H1 (cell line): ENCODE results near the gene PDGFA. TPM values are rescaled to one million over a fixed set of nuclear protein-coding genes. Genes with fewer than 3 reads are reported as not detected.

Source experiments
- CTCF ChIA-PET: fragments of 300-600 bp; sonication (Branson Sonifier 250); formaldehyde crosslinking; loops from one replicate; lab custom pipeline; 2021; ENCODE audit not compliant: partially characterized antibody; lab: Charles Lee
- POLR2A ChIA-PET: fragments of 300-600 bp; sonication (Branson Sonifier 250); formaldehyde crosslinking; loops from one replicate; lab custom pipeline; 2021; ENCODE audit warnings: inconsistent platforms; ENCODE audit not compliant: partially characterized antibody; lab: Charles Lee
- DNase-seq, 2 experiments: peaks; one replicate each; pipeline versions ENCODE4 v3.0.0 to v3.0.0-alpha.2; 2010 to 2022; ENCODE audit warnings: low spot score in 2 of 2, low read depth in 1 of 2, mixed read lengths in 1 of 2
- FAIRE-seq: peaks from 2 replicates; lab custom pipeline; 2011; peaks lifted over from hg19 to GRCh38; lab: Jason Lieb, UNC
- H2AFZ ChIP-seq: 2 replicates; pipeline ENCODE4 v1.8.1; 2012; ENCODE audit warnings: low read length, inconsistent platforms
- H2AK5ac ChIP-seq: 2 replicates; pipeline ENCODE4 v1.6.1; 2013; ENCODE audit warnings: low read depth, low read length
- H2BK120ac ChIP-seq: replicated peaks from 2 replicates; pipeline ENCODE3; 2013; ENCODE audit warnings: low read depth, low read length, inconsistent platforms
- H2BK12ac ChIP-seq: 2 replicates; pipeline ENCODE4 v1.6.1; 2013; ENCODE audit warnings: low read depth, low read length
- H2BK15ac ChIP-seq: 2 replicates; pipeline ENCODE4 v1.6.1; 2013; ENCODE audit warnings: low read length
- H2BK20ac ChIP-seq: 2 replicates; pipeline ENCODE4 v1.6.1; 2013; ENCODE audit warnings: low read length
- H2BK5ac ChIP-seq: 2 replicates; pipeline ENCODE4 v1.6.1; 2013; ENCODE audit warnings: low read depth, low read length
- H3K14ac ChIP-seq: 2 replicates; pipeline ENCODE4 v1.6.1; 2013; ENCODE audit warnings: inconsistent platforms; ENCODE audit not compliant: insufficient read length
- H3K18ac ChIP-seq: 2 replicates; pipeline ENCODE4 v1.6.1; 2013; ENCODE audit warnings: low read length; ENCODE audit errors: extremely low read depth
- H3K23ac ChIP-seq: 2 replicates; pipeline ENCODE4 v1.6.1; 2013; ENCODE audit warnings: inconsistent platforms; ENCODE audit not compliant: insufficient read length
- H3K23me2 ChIP-seq: 2 replicates; pipeline ENCODE4 v1.6.1; 2013; ENCODE audit warnings: low read depth, low read length
- H3K27ac ChIP-seq: 2 replicates; pipeline ENCODE4 v1.6.1; 2011; ENCODE audit warnings: low read depth, low read length, inconsistent platforms
- H3K27me3 ChIP-seq, 4 experiments: replicated peaks in 1 of 4; 1 replicate in 1 of 4; 2 replicates in 3 of 4; pipeline versions ENCODE4 v1.6.1 to v1.8.1; 2011 to 2013; ENCODE audit warnings: low read length in 3 of 4, mild to moderate bottlenecking in 3 of 4, inconsistent platforms in 2 of 4, mixed read lengths in 2 of 4, moderate library complexity in 1 of 4; ENCODE audit not compliant: control insufficient read depth in 3 of 4, insufficient read depth in 3 of 4; ENCODE audit errors: extremely low read depth in 1 of 4
- H3K36me3 ChIP-seq, 4 experiments: 2 replicates each; pipeline versions ENCODE4 v1.6.1 to v1.8.1; 2011 to 2013; ENCODE audit warnings: mild to moderate bottlenecking in 4 of 4, low read length in 3 of 4, moderate library complexity in 2 of 4, control low read depth in 1 of 4, inconsistent platforms in 1 of 4; ENCODE audit not compliant: insufficient read depth in 4 of 4, control insufficient read depth in 2 of 4
- H3K4ac ChIP-seq: replicated peaks from 2 replicates; pipeline ENCODE3; 2013; ENCODE audit warnings: low read length, low read depth, mixed read lengths, inconsistent platforms; ENCODE audit not compliant: insufficient read length
- H3K4me1 ChIP-seq, 4 experiments: replicated peaks in 1 of 4; 1 replicate in 1 of 4; 2 replicates in 3 of 4; pipeline versions ENCODE4 v1.6.1 to v1.8.1; 2011 to 2013; ENCODE audit warnings: low read length in 3 of 4, inconsistent platforms in 2 of 4, mixed read lengths in 1 of 4; ENCODE audit not compliant: insufficient read depth in 4 of 4, control insufficient read depth in 3 of 4
- H3K4me2 ChIP-seq, 2 experiments: 2 replicates each; pipeline versions ENCODE4 v1.6.1 to v1.8.1; 2011 to 2013; ENCODE audit warnings: low read depth in 2 of 2, low read length in 2 of 2, control low read depth in 1 of 2, inconsistent platforms in 1 of 2, mild to moderate bottlenecking in 1 of 2; ENCODE audit not compliant: insufficient read depth in 1 of 2
- H3K4me3 ChIP-seq, 4 experiments: fragments of 200-600, 300-600 bp in 1 of 4; sonication (generic), shearing (Covaris generic), sonication (Bioruptor Twin) in 1 of 4; 2 replicates each; pipeline versions ENCODE4 v1.5.1 to v1.8.1; 2011 to 2016; ENCODE audit warnings: low read length in 4 of 4, low read depth in 3 of 4, control low read depth in 2 of 4, inconsistent platforms in 2 of 4, mild to moderate bottlenecking in 2 of 4, mixed read lengths in 1 of 4, moderate library complexity in 1 of 4; ENCODE audit not compliant: insufficient read depth in 2 of 4; ENCODE audit errors: extremely low read depth in 1 of 4
- H3K56ac ChIP-seq: replicated peaks from 2 replicates; pipeline ENCODE3; 2013; ENCODE audit warnings: low read depth, mild to moderate bottlenecking, mixed read lengths, low read length, inconsistent platforms; ENCODE audit not compliant: insufficient read length
- H3K79me1 ChIP-seq: 2 replicates; pipeline ENCODE4 v1.6.1; 2013; ENCODE audit warnings: low read depth, low read length, control low read depth
- H3K79me2 ChIP-seq, 2 experiments: 2 replicates each; pipeline versions ENCODE4 v1.6.1 to v1.8.1; 2012 to 2013; ENCODE audit warnings: low read length in 2 of 2, mild to moderate bottlenecking in 2 of 2, inconsistent platforms in 1 of 2; ENCODE audit not compliant: insufficient read depth in 2 of 2, control insufficient read depth in 1 of 2
- H3K9ac ChIP-seq, 4 experiments: replicated peaks in 1 of 4; 1 replicate in 1 of 4; 2 replicates in 3 of 4; pipeline versions ENCODE4 v1.6.1 to v1.8.1; 2011 to 2013; ENCODE audit warnings: low read depth in 3 of 4, low read length in 3 of 4, control low read depth in 2 of 4, mild to moderate bottlenecking in 2 of 4, moderate library complexity in 2 of 4, inconsistent platforms in 1 of 4; ENCODE audit errors: extremely low read depth in 1 of 4
- H3K9me3 ChIP-seq, 2 experiments: 2 replicates each; pipeline versions ENCODE4 v1.6.1 to v1.8.1; 2012 to 2013; ENCODE audit warnings: mild to moderate bottlenecking in 2 of 2, moderate library complexity in 2 of 2, control low read depth in 1 of 2, inconsistent platforms in 1 of 2, low read depth in 1 of 2, low read length in 1 of 2, mixed read lengths in 1 of 2; ENCODE audit not compliant: insufficient read depth in 2 of 2
- H4K20me1 ChIP-seq, 2 experiments: replicated peaks in 1 of 2; 2 replicates each; pipeline versions ENCODE3 to v1.8.1; 2011 to 2013; ENCODE audit warnings: inconsistent platforms in 2 of 2, low read length in 2 of 2, mild to moderate bottlenecking in 1 of 2; ENCODE audit not compliant: insufficient read depth in 2 of 2, control insufficient read depth in 1 of 2
- H4K5ac ChIP-seq: 2 replicates; pipeline ENCODE4 v1.6.1; 2013; ENCODE audit warnings: low read length, low read depth, mixed read lengths, inconsistent platforms; ENCODE audit not compliant: insufficient read length
- H4K8ac ChIP-seq: 2 replicates; pipeline ENCODE4 v1.8.0; 2013; ENCODE audit warnings: mild to moderate bottlenecking, moderate library complexity, low read length, inconsistent platforms; ENCODE audit not compliant: insufficient read depth; ENCODE audit errors: extremely low read depth
- H4K91ac ChIP-seq: replicated peaks from 2 replicates; pipeline ENCODE3; 2013; ENCODE audit warnings: low read length, mixed read lengths, inconsistent platforms; ENCODE audit not compliant: insufficient read length
- CBX8 ChIP-seq: fragments of 300-800, 300-1000 bp; sonication (generic); IDR thresholded peaks from 2 replicates; pipeline ENCODE4 v1.7.1; 2016; ENCODE audit warnings: low read depth, low read length, borderline replicate concordance
- CHD2 ChIP-seq: IDR thresholded peaks from 2 replicates; pipeline ENCODE4 v1.6.1; 2012; ENCODE audit warnings: low read length, improper control_type of control experiment
- EP300 ChIP-seq, 2 experiments: IDR thresholded peaks; 1 replicate in 1 of 2; 2 replicates in 1 of 2; pipeline ENCODE4 v1.6.1; 2011 to 2012; ENCODE audit warnings: low read depth in 2 of 2, low read length in 2 of 2, mild to moderate bottlenecking in 2 of 2, borderline replicate concordance in 1 of 2, inconsistent platforms in 1 of 2, moderate library complexity in 1 of 2
- MAFK ChIP-seq: IDR thresholded peaks from 2 replicates; pipeline ENCODE4 v1.6.1; 2012; ENCODE audit warnings: low read depth, mild to moderate bottlenecking, improper control_type of control experiment, low read length
- NRF1 ChIP-seq: IDR thresholded peaks from 2 replicates; pipeline ENCODE4 v1.6.1; 2011; ENCODE audit warnings: mild to moderate bottlenecking, low read depth, low read length, improper control_type of control experiment
- POLR2AphosphoS5 ChIP-seq: IDR thresholded peaks from 2 replicates; pipeline ENCODE4 v1.6.1; 2011; ENCODE audit warnings: low read depth, low read length
- SUZ12 ChIP-seq: fragments of 200-600 bp; sonication (generic); IDR thresholded peaks from 2 replicates; pipeline ENCODE4 v1.6.1; 2012; ENCODE audit warnings: mild to moderate bottlenecking, inconsistent platforms, low read length, moderate library complexity, mixed read lengths
- TAF7 ChIP-seq: optimal IDR thresholded peaks from 2 replicates; pipeline ENCODE3; 2011; ENCODE audit warnings: low read depth, mild to moderate bottlenecking, inconsistent platforms, low read length, moderate library complexity, borderline replicate concordance
- TEAD4 ChIP-seq: IDR thresholded peaks from 2 replicates; pipeline ENCODE4 v1.6.1; 2012; ENCODE audit warnings: low read depth, low read length, inconsistent platforms, mixed read lengths
- WGBS, 2 experiments: shearing (Covaris generic) in 1 of 2; methylation state at CpG; one replicate each; pipeline versions ENCODE4 v1.1.6 to v1.1.7; 2013 to 2015; ENCODE audit warnings: low lambda C conversion rate in 2 of 2, mixed read lengths in 2 of 2, inconsistent platforms in 1 of 2, low coverage in 1 of 2, missing lambda C conversion rate in 1 of 2; ENCODE audit not compliant: insufficient replicate concordance in 2 of 2, insufficient coverage in 1 of 2, insufficient read length in 1 of 2; ENCODE audit errors: extremely low coverage in 1 of 2, missing lambda C conversion rate in 1 of 2; 5-methylcytosine and 5-hydroxymethylcytosine counted together
- polyA plus RNA-seq, 7 experiments: library from polyadenylated mRNA; depleted of rRNA in 3 of 7; stranded (reverse) in 5 of 7; unstranded in 2 of 7; fragments of >200 nt in 5 of 7; fragments of 200-250 nt in 2 of 7; gene quantifications; 1 replicate in 5 of 7; 2 replicates in 1 of 7; 4 replicates in 1 of 7; pipeline versions ENCODE4 v1.2.1 to v1.2.3, GENCODE V29; 2011 to 2013; ENCODE audit warnings: missing spikeins in 2 of 7, mixed read lengths in 2 of 7
- total RNA-seq: library from RNA; stranded (reverse); fragmentation: NEBNext Ultra II Directional; extraction: Animal tissue kit (Norgen Biotek cat#: 25700); gene quantifications from 2 replicates; pipeline ENCODE4 v1.2.1, GENCODE V29; 2021
- TF ChIP-seq, protein P1 (sequence below), 3 experiments: IDR thresholded peaks; 1 replicate in 2 of 3; 2 replicates in 1 of 3; pipeline versions ENCODE4 v1.5.1 to v1.6.1; 2011; ENCODE audit warnings: low read length in 3 of 3, mild to moderate bottlenecking in 3 of 3, inconsistent platforms in 2 of 3, low read depth in 1 of 3, moderate library complexity in 1 of 3; ENCODE audit not compliant: insufficient read depth in 1 of 3; ENCODE audit errors: control extremely low read depth in 1 of 3

Gene PDGFA
- total and polyA plus RNA-seq, 2 of the 8 experiments (the other 6 are each of a cell fraction or from before 2014, with no cell fraction given) = 21.1 to 43.0 TPM

- H2BK20ac ChIP-seq = no peak overlapping the region
- H4K20me1 ChIP-seq = peaks cover 0 to 6% of the 10 kb centered on the region in 2 experiments
- DNase-seq = peak in 1 of 2 experiments; percentile 39
- H3K4me1 ChIP-seq = peaks cover 0 to 19% (median 9%) of the 10 kb centered on the region in 4 experiments; a peak in 6 of 7 replicates
- 86% methylated on average over 17 of the region's 17 CpGs; no CpG with 5 or more reads in 1 of the 2 experiments for WGBS, 2 experiments
- H3K14ac ChIP-seq = no peak overlapping the region
- H3K4me2 ChIP-seq = no peak overlapping the region
- no peak overlapping the region for H3K18ac ChIP-seq
- H2BK12ac ChIP-seq = no peak overlapping the region
- H2BK5ac ChIP-seq = no peak overlapping the region
- H3K23me2 ChIP-seq = peaks cover 10% of the 10 kb centered on the region; the same call in 1 of the 2 replicates
- H3K4ac ChIP-seq = no peak overlapping the region
- ChIA-PET CTCF (interaction anchor here (1.2 kb wide), 1 partner anchor 45 kb away, joined by 4 read pairs; no protein-coding TSS in a partner anchor), POLR2A (no interaction called here)
- no peaks in the 10 kb centered on the region for H3K36me3 ChIP-seq
- no peak overlapping the region for H4K5ac ChIP-seq
- no peak overlapping the region for H2BK120ac ChIP-seq
- H3K27me3 ChIP-seq = no peaks in the 10 kb centered on the region
- FAIRE-seq = no peak
- no peaks in the 10 kb centered on the region for H3K79me1 ChIP-seq
- H3K56ac ChIP-seq = no peak overlapping the region
- peak overlapping the region; percentile 16; the same call in 1 of the 2 replicates for H4K8ac ChIP-seq
- no peak overlapping the region for H2AFZ ChIP-seq
- H3K9ac ChIP-seq = no peak overlapping the region
- H2BK15ac ChIP-seq = no peak overlapping the region
- 0 out of 2 replicates have a peak overlapping the region, but pooled peaks have one; percentile 9 for H2AK5ac ChIP-seq
- no peaks in the 10 kb centered on the region; a peak in 1 of 4 replicates for H3K9me3 ChIP-seq
- no peak overlapping the region for H3K4me3 ChIP-seq
- no peak for TF ChIP-seq TEAD4
- TF ChIP-seq, protein P1, sequence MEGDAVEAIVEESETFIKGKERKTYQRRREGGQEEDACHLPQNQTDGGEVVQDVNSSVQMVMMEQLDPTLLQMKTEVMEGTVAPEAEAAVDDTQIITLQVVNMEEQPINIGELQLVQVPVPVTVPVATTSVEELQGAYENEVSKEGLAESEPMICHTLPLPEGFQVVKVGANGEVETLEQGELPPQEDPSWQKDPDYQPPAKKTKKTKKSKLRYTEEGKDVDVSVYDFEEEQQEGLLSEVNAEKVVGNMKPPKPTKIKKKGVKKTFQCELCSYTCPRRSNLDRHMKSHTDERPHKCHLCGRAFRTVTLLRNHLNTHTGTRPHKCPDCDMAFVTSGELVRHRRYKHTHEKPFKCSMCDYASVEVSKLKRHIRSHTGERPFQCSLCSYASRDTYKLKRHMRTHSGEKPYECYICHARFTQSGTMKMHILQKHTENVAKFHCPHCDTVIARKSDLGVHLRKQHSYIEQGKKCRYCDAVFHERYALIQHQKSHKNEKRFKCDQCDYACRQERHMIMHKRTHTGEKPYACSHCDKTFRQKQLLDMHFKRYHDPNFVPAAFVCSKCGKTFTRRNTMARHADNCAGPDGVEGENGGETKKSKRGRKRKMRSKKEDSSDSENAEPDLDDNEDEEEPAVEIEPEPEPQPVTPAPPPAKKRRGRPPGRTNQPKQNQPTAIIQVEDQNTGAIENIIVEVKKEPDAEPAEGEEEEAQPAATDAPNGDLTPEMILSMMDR (IDR thresholded peaks at IDR 0.05; ENCODE audit: control extremely low read depth in 1 of 3, insufficient read depth in 1 of 3, low read depth in 1 of 3, low read length in 3 of 3) = no peak
- TF ChIP-seq POLR2AphosphoS5 = no peak
- TF ChIP-seq TAF7 = no peak
- TF ChIP-seq CHD2 = no peak
- TF ChIP-seq CBX8 = no peak
- no peak for TF ChIP-seq MAFK
- no peak for TF ChIP-seq EP300 (IDR thresholded peaks at IDR 0.05; ENCODE audit: borderline replicate concordance in 1 of 2, low read depth in 2 of 2, low read length in 2 of 2)
- no peak for TF ChIP-seq NRF1
- TF ChIP-seq SUZ12 = no peak
- no peak overlapping the region for H3K23ac ChIP-seq
- H4K91ac ChIP-seq = no peak overlapping the region
- H3K27ac ChIP-seq = no peak overlapping the region; the same call in 1 of the 2 replicates
- no peaks in the 10 kb centered on the region for H3K79me2 ChIP-seq
These were observed 41.9 kb downstream of the PDGFA start for GRCh38 chr7:477626-478220.
